ENCODE data around the gene TTLL9. TPM values are rescaled to one million over a fixed set of nuclear protein-coding genes. Genes with fewer than 3 reads are reported as not detected.

The TTLL9 gene
- polyA plus RNA-seq, 1 of the 3 experiments (the other 2 are of a cell fraction) = 0.23 TPM

DNA sequence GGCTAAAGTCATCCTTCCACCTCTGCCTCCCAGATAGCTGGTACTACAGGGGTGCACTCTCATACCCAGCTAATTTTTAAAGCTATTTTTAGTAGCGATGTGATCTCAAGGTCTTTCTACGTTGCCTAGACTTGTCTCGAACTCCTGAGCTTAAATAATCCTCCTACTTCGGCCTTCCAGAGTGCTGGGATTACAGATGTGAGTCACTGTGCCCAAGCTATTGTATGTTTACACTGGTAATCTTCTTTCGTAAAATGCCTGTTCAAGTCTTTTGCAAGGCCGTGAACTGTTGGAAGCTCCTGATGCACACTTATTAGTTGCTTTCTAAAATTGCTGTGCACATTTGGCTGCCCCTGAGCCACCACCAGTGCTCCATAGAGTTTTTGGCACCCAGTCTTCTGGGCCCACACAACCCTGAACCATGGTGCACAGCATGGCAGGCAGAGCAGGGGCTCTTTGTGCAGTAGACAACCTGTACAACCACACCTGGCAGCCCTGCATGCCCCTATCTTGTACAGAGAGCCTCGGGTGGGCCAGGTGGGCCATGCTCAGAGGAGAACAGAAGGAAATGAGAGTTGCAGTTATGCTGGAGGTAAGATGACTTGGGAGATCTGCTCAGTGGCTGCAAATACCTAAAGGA is 48.2 kb downstream of the TTLL9 start:
- Histone ChIP-seq H3K27me3 (ENCODE audit: insufficient read depth) (no peaks in the 10 kb centered on the region), H3K36me3 (replicated peaks in 1 of 2; ENCODE audit: control insufficient read depth in 1 of 2, insufficient read depth in 2 of 2, low read length in 1 of 2) (no peaks in the 10 kb centered on the region), H3K9me2 (no peaks in the 10 kb centered on the region), H3K4me2 (no peak overlapping the region), H3K27ac (ENCODE audit: low read depth in 2 of 2, low read length in 1 of 2) (0 out of 4 replicates have a peak overlapping the region, but pooled peaks of 1 of the 2 experiments have one; percentile 40), H3K4me3 (ENCODE audit: low read depth in 2 of 2, low read length in 1 of 2) (no peak overlapping the region), H3K9ac (no peak overlapping the region), H4K20me1 (ENCODE audit: insufficient read depth) (no peaks in the 10 kb centered on the region), H3K4me1 (ENCODE audit: control insufficient read depth in 1 of 2, insufficient read depth in 2 of 2, low read depth in 1 of 2, low read length in 1 of 2) (peaks cover 0 to 8% of the 10 kb centered on the region in 2 experiments; a peak in 1 of 4 replicates), H3K9me3 (no peaks in the 10 kb centered on the region), H3K79me2 (ENCODE audit: insufficient read depth) (no peaks in the 10 kb centered on the region), H2AFZ (ENCODE audit: low read depth) (no peak overlapping the region), H3F3A (replicated peaks; ENCODE audit: insufficient read depth) (no peaks in the 10 kb centered on the region)
- POLR2A ChIA-PET = no interaction called here
- DNase-seq = no peak
- CTCF ChIA-PET = interaction anchor here (0.9 to 1.4 kb wide), 4 partner anchors 9 to 66 kb away, joined by 3 to 7 read pairs (median 3); partner anchors contain the start of gene PDRG1
- TF ChIP-seq TCF12 (IDR thresholded peaks at IDR 0.05) (no peak), USF2 (IDR thresholded peaks at IDR 0.05; ENCODE audit: borderline replicate concordance, low read depth, low read length) (no peak), NRF1 (IDR thresholded peaks at IDR 0.05; ENCODE audit: low read depth, low read length) (no peak), RXRA (IDR thresholded peaks at IDR 0.05; ENCODE audit: borderline replicate concordance, low read depth) (no peak), RCOR1 (IDR thresholded peaks at IDR 0.05; ENCODE audit: low read length) (no peak), TEAD4 (IDR thresholded peaks at IDR 0.05; ENCODE audit: borderline replicate concordance, insufficient read depth) (no peak), FOSL2 (IDR thresholded peaks at IDR 0.05; ENCODE audit: borderline replicate concordance, low read depth) (no peak)
- WGBS (ENCODE audit: low lambda C conversion rate) = 51% methylated on average over 7 of the region's 7 CpGs

GRCh38 chr20:31919410-31920155 is 49.1 kb downstream of the TTLL9 start:
- no peak overlapping the region for H3K4me3 ChIP-seq (ENCODE audit: low read depth in 2 of 2, low read length in 1 of 2)
- H3K36me3 ChIP-seq (replicated peaks in 1 of 2; ENCODE audit: control insufficient read depth in 1 of 2, insufficient read depth in 2 of 2, low read length in 1 of 2) = no peaks in the 10 kb centered on the region
- H3K9me3 ChIP-seq = no peaks in the 10 kb centered on the region
- no peaks in the 10 kb centered on the region for H4K20me1 ChIP-seq (ENCODE audit: insufficient read depth)
- WGBS (ENCODE audit: low lambda C conversion rate) = 62% methylated on average over 6 of the region's 6 CpGs
- CTCF ChIA-PET = interaction anchor here (0.6 to 1.4 kb wide), 8 partner anchors 8 to 307 kb away, joined by 3 to 7 read pairs (median 3); partner anchors contain the start of gene PDRG1
- H3K27ac ChIP-seq (ENCODE audit: low read depth in 2 of 2, low read length in 1 of 2) = no peak overlapping the region
- H3F3A ChIP-seq (replicated peaks; ENCODE audit: insufficient read depth) = no peaks in the 10 kb centered on the region
- H3K27me3 ChIP-seq (ENCODE audit: insufficient read depth) = no peaks in the 10 kb centered on the region
- no peak for TF ChIP-seq NFIC (IDR thresholded peaks at IDR 0.05; ENCODE audit: borderline replicate concordance)
- TF ChIP-seq TEAD4 (IDR thresholded peaks at IDR 0.05; ENCODE audit: borderline replicate concordance, insufficient read depth) = no peak
- no peak for TF ChIP-seq RAD21 (IDR thresholded peaks at IDR 0.05; ENCODE audit: low read length)
- TF ChIP-seq YY1 (IDR thresholded peaks at IDR 0.05; ENCODE audit: low read depth) = no peak
- no peak overlapping the region for H3K9ac ChIP-seq
- H3K4me1 ChIP-seq (ENCODE audit: control insufficient read depth in 1 of 2, insufficient read depth in 2 of 2, low read depth in 1 of 2, low read length in 1 of 2) = peaks cover 0 to 8% of the 10 kb centered on the region in 2 experiments; a peak in 1 of 4 replicates
- no peak for DNase-seq
- no peak overlapping the region for H2AFZ ChIP-seq (ENCODE audit: low read depth)
- H3K9me2 ChIP-seq = no peaks in the 10 kb centered on the region
- H3K4me2 ChIP-seq = no peak overlapping the region
- POLR2A ChIA-PET = no interaction called here
- no peaks in the 10 kb centered on the region for H3K79me2 ChIP-seq (ENCODE audit: insufficient read depth)

Data from SK-N-SH (cell line).